KMS-11 (cell line): ENCODE data around the gene MAP1LC3B.
"Not testable (repeated sequence)": the region's sequence is repeated elsewhere in the genome, so short reads cannot be mapped to it uniquely, and the experiment has no call there.

Experiments
- H2AFZ ChIP-seq: fragments of 200-600 bp; sonication (generic); 2 replicates; pipeline ENCODE4 v1.6.1; 2016; ENCODE audit warnings: antibody characterized with exemption, mixed run types, low read depth
- H3K27ac ChIP-seq: fragments of 200-600 bp; sonication (generic); 2 replicates; pipeline ENCODE4 v1.6.1; 2016; ENCODE audit warnings: mild to moderate bottlenecking, mixed run types
- H3K27me3 ChIP-seq: fragments of 200-600 bp; sonication (generic); 2 replicates; pipeline ENCODE4 v1.6.1; 2017; ENCODE audit warnings: mild to moderate bottlenecking, low read depth, mixed run types, moderate library complexity; ENCODE audit not compliant: insufficient read depth
- H3K36me3 ChIP-seq: fragments of 200-600 bp; sonication (generic); 2 replicates; pipeline ENCODE4 v1.6.1; 2017; ENCODE audit warnings: mild to moderate bottlenecking, mixed run types; ENCODE audit not compliant: insufficient read depth
- H3K4me1 ChIP-seq: fragments of 200-600 bp; sonication (generic); 2 replicates; pipeline ENCODE4 v1.6.1; 2016; ENCODE audit warnings: mild to moderate bottlenecking, low read depth, mixed run types; ENCODE audit not compliant: poor library complexity, severe bottlenecking
- H3K4me2 ChIP-seq: fragments of 200-600 bp; sonication (generic); 2 replicates; pipeline ENCODE4 v1.7.0; 2016; ENCODE audit warnings: mild to moderate bottlenecking, mixed run types
- H3K4me3 ChIP-seq: fragments of 200-600 bp; sonication (generic); IDR thresholded peaks from 2 replicates; pipeline ENCODE4 v1.6.1; 2017; ENCODE audit warnings: low read depth, low read length, mixed read lengths; ENCODE audit not compliant: insufficient read depth
- H3K79me2 ChIP-seq: fragments of 200-600 bp; sonication (generic); 2 replicates; pipeline ENCODE4 v1.6.1; 2016; ENCODE audit warnings: low read depth, mixed run types; ENCODE audit not compliant: insufficient read depth
- H3K9ac ChIP-seq: fragments of 200-600 bp; sonication (generic); 2 replicates; pipeline ENCODE4 v1.6.1; 2016; ENCODE audit warnings: mild to moderate bottlenecking, mixed run types
- H4K20me1 ChIP-seq: fragments of 200-600 bp; sonication (generic); 2 replicates; pipeline ENCODE4 v1.6.1; 2016; ENCODE audit warnings: mild to moderate bottlenecking, mixed run types; ENCODE audit not compliant: insufficient read depth
- CTCF ChIP-seq: fragments of 200-600 bp; sonication (generic); conservative IDR thresholded peaks from 2 replicates; pipeline ENCODE4 v1.6.1; 2017; ENCODE audit warnings: low read depth, mild to moderate bottlenecking, antibody characterized with exemption, low read length, moderate library complexity, mixed read lengths

Gene MAP1LC3B

DNA sequence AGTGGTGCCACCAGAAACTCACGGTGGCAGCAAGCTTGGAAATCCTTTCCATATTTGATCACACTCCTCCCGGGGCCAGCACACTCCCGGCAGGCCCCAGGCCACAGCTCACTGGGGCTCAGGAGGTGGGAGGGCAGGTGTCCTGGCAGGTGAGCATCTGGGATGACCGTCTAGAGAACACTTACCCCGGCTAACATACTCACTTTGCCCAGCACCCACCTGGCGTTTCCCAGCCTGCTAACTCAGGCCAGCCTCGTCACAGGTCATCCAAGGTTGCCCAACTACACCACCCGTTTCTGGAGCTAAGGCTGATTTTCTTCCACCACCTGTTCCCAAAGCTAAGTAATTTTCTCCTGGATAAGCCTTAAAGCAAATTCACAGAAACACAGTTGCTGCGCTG is 33.4 kb upstream of the MAP1LC3B start:
- Histone ChIP-seq H3K4me1 (no peaks in the 10 kb centered on the region), H3K27me3 (no peaks in the 10 kb centered on the region), H3K36me3 (no peaks in the 10 kb centered on the region; the same call in 1 of the 2 replicates), H2AFZ (no peak overlapping the region), H3K4me2 (no peak overlapping the region), H3K4me3 (no peak overlapping the region), H3K27ac (no peak overlapping the region), H3K9ac (no peak overlapping the region), H4K20me1 (no peaks in the 10 kb centered on the region), H3K79me2 (no peaks in the 10 kb centered on the region; the same call in 1 of the 2 replicates)
- TF ChIP-seq CTCF: no peak

- Histone ChIP-seq H3K27ac (no peak overlapping the region), H3K27me3 (no peaks in the 10 kb centered on the region), H3K4me3 (no peak overlapping the region), H3K36me3 (no peaks in the 10 kb centered on the region; the same call in 1 of the 2 replicates), H3K4me1 (no peaks in the 10 kb centered on the region), H3K9ac (no peak overlapping the region), H2AFZ (no peak overlapping the region), H3K4me2 (no peak overlapping the region), H3K79me2 (peaks cover under 1% of the 10 kb centered on the region; the same call in 1 of the 2 replicates), H4K20me1 (no peaks in the 10 kb centered on the region)
- TF ChIP-seq CTCF: no peak
Observed at GRCh38 chr16:87359121-87359520, 33.0 kb upstream of the MAP1LC3B start.

DNA sequence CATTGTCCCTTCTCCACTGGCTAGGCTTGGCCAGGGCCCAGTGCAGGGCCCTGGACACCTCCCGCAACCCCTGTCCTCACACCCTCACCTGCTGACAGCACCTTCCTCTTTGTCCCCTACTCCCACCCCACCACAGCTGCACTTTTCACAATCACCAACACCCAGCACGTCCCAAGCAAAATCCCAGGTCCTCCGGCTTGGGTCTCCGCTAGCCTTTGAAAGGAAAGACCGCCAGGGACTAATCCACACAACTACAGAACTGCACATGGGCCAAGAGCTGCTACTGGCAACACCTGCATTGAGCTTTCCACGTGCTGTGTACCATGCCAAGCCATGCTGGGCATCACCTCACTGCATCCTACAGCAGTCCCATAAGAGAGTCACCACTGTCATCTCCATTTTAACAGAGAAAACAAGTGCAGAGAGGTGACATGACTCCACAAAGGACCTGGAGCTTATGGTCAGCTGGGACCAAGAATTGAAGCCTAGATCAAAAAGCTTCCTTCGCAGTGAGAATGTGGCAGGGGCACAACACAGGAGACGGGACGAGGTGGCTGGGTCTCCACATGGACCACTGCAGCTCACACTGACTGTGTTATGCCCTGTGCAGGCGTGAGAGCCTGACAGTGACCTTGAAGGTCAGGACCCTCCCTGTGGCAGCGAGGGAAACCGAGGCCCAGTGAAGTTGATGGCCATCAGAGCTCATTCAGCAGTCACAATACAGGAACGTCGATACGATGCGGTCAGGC is 31.1 kb upstream of the MAP1LC3B start:
- Histone ChIP-seq H3K4me2 (no peak overlapping the region), H3K9ac (no peak overlapping the region), H3K4me1 (no peaks in the 10 kb centered on the region), H4K20me1 (no peaks in the 10 kb centered on the region), H2AFZ (no peak overlapping the region), H3K27ac (no peak overlapping the region), H3K79me2 (peaks cover 17% of the 10 kb centered on the region; the same call in 1 of the 2 replicates), H3K4me3 (no peak overlapping the region), H3K36me3 (no peaks in the 10 kb centered on the region; the same call in 1 of the 2 replicates), H3K27me3 (no peaks in the 10 kb centered on the region)
- TF ChIP-seq CTCF: no peak

DNA sequence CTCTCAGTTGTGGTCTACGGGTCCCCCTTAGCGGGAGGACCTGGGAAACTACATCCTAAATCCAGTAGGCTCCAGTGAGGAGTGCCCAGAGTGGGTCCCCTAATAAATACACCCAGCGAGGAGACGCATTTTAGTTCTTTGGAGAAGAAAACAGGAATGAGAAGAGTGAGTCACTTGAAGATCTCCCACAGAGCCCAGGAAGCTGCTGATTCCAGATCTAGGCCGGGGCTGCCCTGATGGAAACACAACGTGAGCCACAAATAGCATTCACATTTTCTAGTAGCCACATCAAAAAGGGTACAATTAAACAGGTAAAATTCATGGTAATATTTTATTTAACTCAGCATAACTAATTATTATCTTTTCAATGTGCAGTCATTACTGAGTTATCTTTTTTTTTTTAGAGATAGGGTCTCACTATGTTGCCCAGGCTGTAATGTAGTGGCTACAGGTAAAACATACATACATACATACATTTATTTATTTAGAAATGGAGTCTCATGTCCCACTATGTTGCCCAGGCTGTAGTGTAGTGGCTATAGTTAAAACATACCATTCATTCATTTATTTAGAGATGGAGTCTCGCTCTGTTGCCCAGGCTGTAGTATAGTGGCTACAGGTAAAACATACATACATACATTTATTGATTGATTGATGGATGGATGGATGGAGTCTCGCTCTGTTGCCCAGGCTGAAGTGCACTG is 30.1 kb upstream of the MAP1LC3B start:
- Histone ChIP-seq H3K4me2 (no peak overlapping the region), H3K4me1 (no peaks in the 10 kb centered on the region), H3K27ac (no peak overlapping the region), H3K36me3 (no peaks in the 10 kb centered on the region; the same call in 1 of the 2 replicates), H3K9ac (no peak overlapping the region), H2AFZ (no peak overlapping the region), H3K4me3 (no peak overlapping the region), H3K79me2 (peaks cover 26% of the 10 kb centered on the region; the same call in 1 of the 2 replicates), H4K20me1 (no peaks in the 10 kb centered on the region), H3K27me3 (no peaks in the 10 kb centered on the region)
- TF ChIP-seq CTCF: no peak

GRCh38 chr16:87362828-87363559 is 29.1 kb upstream of the MAP1LC3B start:
- not testable (repeated sequence) for H3K36me3 ChIP-seq, H3K4me2 ChIP-seq, H3K4me1 ChIP-seq, H3K27ac ChIP-seq, H3K9ac ChIP-seq, H3K27me3 ChIP-seq, H4K20me1 ChIP-seq, H2AFZ ChIP-seq, H3K4me3 ChIP-seq
- H3K79me2 ChIP-seq: peaks cover 35% of the 10 kb centered on the region; the same call in 1 of the 2 replicates
